Loucy (cell line): ENCODE data around the gene ZNF536.
A peak's percentile ranks its signal among the peaks of the same experiment; 100 is the strongest.

Source experiments
- H2AFZ ChIP-seq: fragments of 200-600 bp; sonication (generic); 2 replicates; pipeline ENCODE4 v1.6.0; 2016; ENCODE audit warnings: antibody characterized with exemption, mild to moderate bottlenecking, low read length, moderate library complexity
- H3F3A ChIP-seq: fragments of 200-600 bp; 2 replicates; pipeline ENCODE4 v1.6.0; 2016; ENCODE audit warnings: antibody characterized with exemption, low read depth, mild to moderate bottlenecking
- H3K27me3 ChIP-seq: fragments of 200-600 bp; sonication (generic); 2 replicates; pipeline ENCODE4 v1.6.1; 2014; ENCODE audit warnings: low read length, mild to moderate bottlenecking; ENCODE audit not compliant: insufficient read depth, poor library complexity, severe bottlenecking
- H3K36me3 ChIP-seq: fragments of 200-600 bp; sonication (generic); 2 replicates; pipeline ENCODE4 v1.6.1; 2016; ENCODE audit warnings: low read length; ENCODE audit not compliant: insufficient read depth
- H3K4me1 ChIP-seq: fragments of 200-600 bp; sonication (generic); 2 replicates; pipeline ENCODE4 v1.5.1; 2014; ENCODE audit warnings: low read length, mild to moderate bottlenecking; ENCODE audit not compliant: insufficient read depth, poor library complexity, severe bottlenecking
- H3K4me2 ChIP-seq: fragments of 200-600 bp; sonication (generic); 2 replicates; pipeline ENCODE4 v1.6.0; 2014; ENCODE audit warnings: antibody characterized with exemption, low read length, low read depth, mild to moderate bottlenecking; ENCODE audit not compliant: poor library complexity, severe bottlenecking
- H3K4me3 ChIP-seq: fragments of 200-600 bp; sonication (generic); 2 replicates; pipeline ENCODE4 v1.5.1; 2014; ENCODE audit warnings: low read length, mild to moderate bottlenecking, mixed read lengths; ENCODE audit not compliant: poor library complexity, severe bottlenecking
- H3K79me2 ChIP-seq: fragments of 200-600 bp; sonication (generic); 2 replicates; pipeline ENCODE4 v1.6.1; 2014; ENCODE audit warnings: low read length; ENCODE audit not compliant: insufficient read depth
- H3K9ac ChIP-seq: fragments of 200-600 bp; sonication (generic); 2 replicates; pipeline ENCODE4 v1.6.0; 2014; ENCODE audit warnings: mild to moderate bottlenecking, low read depth, low read length, moderate library complexity; ENCODE audit not compliant: poor library complexity, severe bottlenecking
- H3K9me2 ChIP-seq: fragments of 200-600 bp; sonication (generic); replicated peaks from 2 replicates; pipeline ENCODE4 v1.6.1; 2016; ENCODE audit warnings: low read depth, low read length, mixed read lengths
- H3K9me3 ChIP-seq: fragments of 200-600 bp; sonication (generic); 2 replicates; pipeline ENCODE4 v1.6.1; 2014; ENCODE audit warnings: mild to moderate bottlenecking, antibody characterized with exemption, low read length, low read depth; ENCODE audit not compliant: insufficient read depth
- H4K20me1 ChIP-seq: fragments of 200-600 bp; sonication (generic); 2 replicates; pipeline ENCODE4 v1.6.0; 2014; ENCODE audit warnings: antibody characterized with exemption, low read length, mild to moderate bottlenecking; ENCODE audit not compliant: insufficient read depth, poor library complexity, severe bottlenecking
- EZH2phosphoT487 ChIP-seq: fragments of 200-600 bp; IDR thresholded peaks from 2 replicates; pipeline ENCODE4 v1.6.1; 2018; ENCODE audit warnings: antibody characterized with exemption, mild to moderate bottlenecking, moderate library complexity, borderline replicate concordance
- TF ChIP-seq, protein P1 (sequence below): fragments of 200-600 bp; sonication (generic); conservative IDR thresholded peaks from 2 replicates; pipeline ENCODE4 v1.5.1; 2014; ENCODE audit warnings: mild to moderate bottlenecking, antibody characterized with exemption, low read length

ZNF536 gene

DNA sequence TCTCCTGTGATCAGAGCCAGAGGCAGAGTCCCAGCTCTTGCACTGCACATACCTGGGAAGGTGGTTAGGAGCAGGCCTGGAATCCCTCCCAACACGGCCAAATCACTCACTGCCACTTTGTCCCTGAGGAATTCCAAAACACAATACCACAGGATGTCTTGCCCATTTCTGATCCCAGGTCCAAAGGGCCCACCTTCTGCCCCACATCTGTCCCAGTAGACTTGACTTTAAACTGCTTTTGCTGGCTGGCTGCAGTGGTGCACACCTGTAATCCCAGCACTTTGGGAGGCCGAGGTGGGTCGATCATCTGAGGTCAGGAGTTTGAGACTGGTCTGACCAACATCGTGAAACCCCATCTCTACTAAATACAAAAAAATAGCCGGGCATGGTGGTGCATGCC lies 18.9 kb downstream of the ZNF536 start:
- H3K79me2 ChIP-seq = no peaks in the 10 kb centered on the region

DNA sequence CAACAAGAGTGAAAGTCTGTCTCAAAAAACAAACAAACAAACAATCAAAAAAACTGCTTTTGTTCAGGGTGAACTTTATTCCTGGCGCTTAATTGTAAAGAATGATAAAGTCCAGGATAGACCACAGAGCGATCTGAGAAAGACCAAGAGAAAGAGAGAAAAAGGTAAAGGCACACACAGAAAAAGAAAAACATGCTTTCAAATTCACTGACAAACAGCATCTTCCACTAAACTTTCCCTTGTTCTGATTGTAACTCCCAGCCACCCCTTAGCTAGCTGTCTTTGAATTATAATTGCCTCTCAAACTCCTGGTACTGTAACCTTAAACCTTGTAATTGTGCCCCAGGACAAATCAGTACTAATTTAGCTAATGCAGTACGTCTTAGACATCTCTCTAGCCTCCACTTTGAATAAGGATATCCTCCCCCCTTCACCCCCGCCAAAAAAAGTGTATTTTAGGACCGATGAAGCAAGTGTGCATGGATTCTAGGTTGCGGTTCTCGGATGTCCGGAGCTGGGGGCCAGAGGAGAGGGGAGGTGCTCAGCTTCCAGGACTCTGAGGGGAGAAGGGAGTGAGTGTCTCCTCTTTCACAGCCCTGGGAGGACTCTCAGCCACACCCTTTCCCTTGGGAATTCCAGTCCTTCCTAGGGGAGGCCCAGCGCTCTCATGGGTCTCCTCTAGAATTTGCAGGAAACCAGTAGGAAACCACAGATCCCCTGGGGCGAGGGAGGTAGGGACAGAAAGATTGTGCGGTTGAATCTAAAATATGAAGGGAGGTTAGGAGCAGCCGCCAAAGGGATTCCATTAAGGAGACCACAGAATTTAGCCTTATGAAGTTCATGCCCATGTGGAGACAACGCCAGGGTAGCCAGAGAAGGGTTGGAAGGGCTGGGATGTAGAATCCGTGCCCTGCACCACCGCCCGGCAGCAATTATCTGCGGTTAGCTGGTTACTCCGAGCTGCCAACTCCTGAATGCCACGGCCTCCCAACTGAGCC lies 19.7 kb downstream of the ZNF536 start:
- TF ChIP-seq, protein P1, sequence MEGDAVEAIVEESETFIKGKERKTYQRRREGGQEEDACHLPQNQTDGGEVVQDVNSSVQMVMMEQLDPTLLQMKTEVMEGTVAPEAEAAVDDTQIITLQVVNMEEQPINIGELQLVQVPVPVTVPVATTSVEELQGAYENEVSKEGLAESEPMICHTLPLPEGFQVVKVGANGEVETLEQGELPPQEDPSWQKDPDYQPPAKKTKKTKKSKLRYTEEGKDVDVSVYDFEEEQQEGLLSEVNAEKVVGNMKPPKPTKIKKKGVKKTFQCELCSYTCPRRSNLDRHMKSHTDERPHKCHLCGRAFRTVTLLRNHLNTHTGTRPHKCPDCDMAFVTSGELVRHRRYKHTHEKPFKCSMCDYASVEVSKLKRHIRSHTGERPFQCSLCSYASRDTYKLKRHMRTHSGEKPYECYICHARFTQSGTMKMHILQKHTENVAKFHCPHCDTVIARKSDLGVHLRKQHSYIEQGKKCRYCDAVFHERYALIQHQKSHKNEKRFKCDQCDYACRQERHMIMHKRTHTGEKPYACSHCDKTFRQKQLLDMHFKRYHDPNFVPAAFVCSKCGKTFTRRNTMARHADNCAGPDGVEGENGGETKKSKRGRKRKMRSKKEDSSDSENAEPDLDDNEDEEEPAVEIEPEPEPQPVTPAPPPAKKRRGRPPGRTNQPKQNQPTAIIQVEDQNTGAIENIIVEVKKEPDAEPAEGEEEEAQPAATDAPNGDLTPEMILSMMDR = no peak
- TF ChIP-seq EZH2phosphoT487 = no peak
- Histone ChIP-seq H4K20me1 (no peaks in the 10 kb centered on the region), H3F3A (no peaks in the 10 kb centered on the region), H3K4me1 (peaks cover 34% of the 10 kb centered on the region), H3K27me3 (no peaks in the 10 kb centered on the region), H3K36me3 (no peaks in the 10 kb centered on the region), H3K9me2 (no peaks in the 10 kb centered on the region), H3K9ac (no peak overlapping the region), H3K4me3 (no peak overlapping the region), H3K79me2 (no peaks in the 10 kb centered on the region), H3K4me2 (peak overlapping the region; percentile 35), H2AFZ (no peak overlapping the region), H3K9me3 (no peaks in the 10 kb centered on the region)

More for the DNA sequence above, 18.9 kb downstream of the ZNF536 start:
- Histone ChIP-seq H3K9ac (no peak overlapping the region), H4K20me1 (no peaks in the 10 kb centered on the region), H3K36me3 (no peaks in the 10 kb centered on the region), H3K4me2 (no peak overlapping the region), H3K9me3 (no peaks in the 10 kb centered on the region), H3K9me2 (no peaks in the 10 kb centered on the region), H3K4me1 (peaks cover 34% of the 10 kb centered on the region), H3K27me3 (no peaks in the 10 kb centered on the region), H3K4me3 (no peak overlapping the region), H3F3A (no peaks in the 10 kb centered on the region), H2AFZ (no peak overlapping the region)
- TF ChIP-seq, protein P1 = no peak
- no peak for TF ChIP-seq EZH2phosphoT487

DNA sequence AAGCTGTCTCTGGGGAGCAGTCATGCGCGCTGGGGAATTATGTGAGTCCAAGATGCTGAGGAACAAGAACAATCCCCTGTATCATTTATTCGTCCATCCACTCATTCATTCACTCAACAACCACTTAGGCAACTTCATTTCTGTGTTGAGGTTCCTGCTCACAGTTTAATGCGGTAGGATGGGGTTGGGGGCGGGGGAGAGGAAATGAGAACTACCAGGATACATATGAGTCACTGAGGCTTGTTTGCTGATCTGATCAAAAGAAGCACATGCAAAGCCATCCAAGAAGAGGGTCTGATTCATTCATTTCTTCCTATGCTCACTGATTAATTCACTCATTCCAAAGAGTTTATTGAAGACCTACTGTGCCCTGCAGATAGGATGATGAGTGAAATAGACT lies 20.9 kb downstream of the ZNF536 start:
- Histone ChIP-seq H3K4me2 (peak overlapping the region; percentile 35), H3K27me3 (no peaks in the 10 kb centered on the region), H3K9me2 (no peaks in the 10 kb centered on the region), H3K36me3 (no peaks in the 10 kb centered on the region), H3K79me2 (no peaks in the 10 kb centered on the region), H3K4me3 (peak overlapping the region; percentile 8), H4K20me1 (no peaks in the 10 kb centered on the region), H3K9ac (peak overlapping the region; percentile 5), H3K4me1 (peaks cover 34% of the 10 kb centered on the region), H2AFZ (peak overlapping the region; percentile 10), H3F3A (no peaks in the 10 kb centered on the region), H3K9me3 (no peaks in the 10 kb centered on the region)
- TF ChIP-seq, protein P1 = no peak
- no peak for TF ChIP-seq EZH2phosphoT487
